HEK293 (cell line): Measurements from ENCODE around the gene RNF214.

Experiments
- CTCF ChIP-seq: fragments of 450-650 bp; formaldehyde crosslinking; IDR thresholded peaks from 2 replicates; pipeline ENCODE4 v1.5.1; 2016; ENCODE audit warnings: missing biosample characterization, missing genetic modification characterization
- ZFHX2 ChIP-seq: fragments of 450-650 bp; formaldehyde crosslinking; conservative IDR thresholded peaks from 2 replicates; pipeline ENCODE4 v1.5.1; 2016; ENCODE audit warnings: missing biosample characterization, missing genetic modification characterization
- ZNF274 ChIP-seq, 2 experiments: fragments of 200-500 bp in 1 of 2; fragments of 450-650 bp in 1 of 2; sonication (Bioruptor generic) in 1 of 2; formaldehyde crosslinking in 1 of 2; IDR thresholded peaks; 2 replicates each; pipeline versions ENCODE4 v1.5.1 to v1.6.1; 2014 to 2016; ENCODE audit warnings: borderline replicate concordance in 1 of 2, inconsistent platforms in 1 of 2, low read length in 1 of 2, missing biosample characterization in 1 of 2, missing genetic modification characterization in 1 of 2
- ZNF580 ChIP-seq: fragments of 450-650 bp; formaldehyde crosslinking; IDR thresholded peaks from 2 replicates; pipeline ENCODE4 v1.5.1; 2016; ENCODE audit warnings: missing biosample characterization, missing genetic modification characterization
- ZNF639 ChIP-seq: fragments of 450-650 bp; formaldehyde crosslinking; IDR thresholded peaks from 2 replicates; pipeline ENCODE4 v1.5.1; 2016; ENCODE audit warnings: missing biosample characterization, missing genetic modification characterization

GRCh38 chr11:117251506-117251905 lies 19.0 kb downstream of the RNF214 start:
- no peak for TF ChIP-seq CTCF (tag by site-specific recombination)
- TF ChIP-seq ZNF639 (tag by site-specific recombination) = no peak
- TF ChIP-seq ZNF580 = no peak
- no peak for TF ChIP-seq ZFHX2
- TF ChIP-seq ZNF274 (IDR thresholded peaks at IDR 0.05; ENCODE audit: low read length) = no peak
- no peak for TF ChIP-seq ZNF274 (tag by site-specific recombination; IDR thresholded peaks at IDR 0.05; ENCODE audit: borderline replicate concordance)
